A549 (cell line): ENCODE results near the gene RIPOR1.

Experiments
- CBX8 ChIP-seq: fragments of 200-600 bp; sonication (generic); IDR thresholded peaks from 2 replicates; pipeline ENCODE4 v1.6.1; 2016
- CEBPB ChIP-seq, 2 experiments: fragments of >200 bp in 1 of 2; sonication (Bioruptor Twin) in 1 of 2; formaldehyde crosslinking in 1 of 2; IDR thresholded peaks; 2 replicates each; pipeline ENCODE4 v1.6.1; 2012 to 2016
- EP300 ChIP-seq, 2 experiments: fragments of >200 bp; sonication (Bioruptor Twin); formaldehyde crosslinking; IDR thresholded peaks; 2 replicates in 1 of 2; 3 replicates in 1 of 2; pipeline ENCODE4 v1.6.1; 2016 to 2017
- GATA3 ChIP-seq: IDR thresholded peaks from 2 replicates; pipeline ENCODE4 v1.6.1; 2012; ENCODE audit warnings: borderline replicate concordance
- JUNB ChIP-seq: fragments of >200 bp; sonication (Bioruptor Twin); formaldehyde crosslinking; IDR thresholded peaks from 2 replicates; pipeline ENCODE4 v1.6.1; 2016
- MAFK ChIP-seq: fragments of 450-650 bp; IDR thresholded peaks from 2 replicates; pipeline ENCODE4 v1.6.1; 2014; ENCODE audit not compliant: partially characterized antibody
- MAZ ChIP-seq: fragments of 150-350 bp; IDR thresholded peaks from 2 replicates; pipeline ENCODE4 v1.6.1; 2014; ENCODE audit warnings: antibody characterized with exemption, low read depth, low read length, borderline replicate concordance
- NR3C1 ChIP-seq: fragments of >200 bp; sonication (Bioruptor Twin); formaldehyde crosslinking; IDR thresholded peaks from 3 replicates; pipeline ENCODE4 v1.6.1; 2017
- POLR2A ChIP-seq: IDR thresholded peaks from 2 replicates; pipeline ENCODE4 v1.6.1; 2012; ENCODE audit warnings: mild to moderate bottlenecking, low read length
- RAD21 ChIP-seq, 2 experiments: fragments of >200 bp in 1 of 2; sonication (Bioruptor Twin) in 1 of 2; formaldehyde crosslinking in 1 of 2; IDR thresholded peaks in 1 of 2; conservative IDR thresholded peaks in 1 of 2; 2 replicates in 1 of 2; 3 replicates in 1 of 2; pipeline ENCODE4 v1.6.1; 2012 to 2018; ENCODE audit warnings: inconsistent platforms in 1 of 2
- SMC3 ChIP-seq: fragments of >200 bp; sonication (Bioruptor Twin); formaldehyde crosslinking; IDR thresholded peaks from 3 replicates; pipeline ENCODE4 v1.6.1; 2018; ENCODE audit warnings: inconsistent platforms
- TF ChIP-seq, protein P1 (sequence below): fragments of >200 bp; sonication (Bioruptor Twin); formaldehyde crosslinking; IDR thresholded peaks from 3 replicates; pipeline ENCODE4 v1.5.1; 2016

DNA sequence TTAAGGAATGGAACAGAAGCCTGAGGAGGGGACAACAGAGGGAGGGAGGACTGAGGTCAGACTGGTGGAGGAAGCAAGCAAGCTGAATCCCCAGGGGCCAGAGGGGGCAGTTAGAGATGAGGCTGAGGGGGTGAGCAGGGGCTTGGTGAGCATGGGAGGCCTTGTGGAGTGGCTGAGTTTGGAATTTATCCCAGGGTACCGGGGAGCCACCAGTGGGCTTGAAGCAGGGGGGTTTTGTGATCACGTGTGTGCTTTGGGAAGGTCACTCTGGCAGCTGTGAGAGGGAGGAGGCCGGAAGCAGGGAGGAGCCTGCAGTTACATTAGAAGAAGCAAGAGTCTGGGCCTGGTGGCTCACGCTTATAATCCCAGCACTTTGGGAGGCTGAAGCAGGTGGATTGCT is 23.8 kb downstream of the RIPOR1 start:
- TF ChIP-seq NR3C1 (no peak), POLR2A (no peak), CEBPB (IDR thresholded peaks at IDR 0.05) (no peak), SMC3 (no peak), MAZ (no peak), RAD21 (conservative IDR thresholded peaks at IDR 0.05 in 1 of 2, IDR thresholded peaks at IDR 0.05 in 1 of 2) (no peak), JUNB (no peak), EP300 (IDR thresholded peaks at IDR 0.05) (no peak), GATA3 (no peak), MAFK (no peak), CBX8 (no peak)
- TF ChIP-seq, protein P1, sequence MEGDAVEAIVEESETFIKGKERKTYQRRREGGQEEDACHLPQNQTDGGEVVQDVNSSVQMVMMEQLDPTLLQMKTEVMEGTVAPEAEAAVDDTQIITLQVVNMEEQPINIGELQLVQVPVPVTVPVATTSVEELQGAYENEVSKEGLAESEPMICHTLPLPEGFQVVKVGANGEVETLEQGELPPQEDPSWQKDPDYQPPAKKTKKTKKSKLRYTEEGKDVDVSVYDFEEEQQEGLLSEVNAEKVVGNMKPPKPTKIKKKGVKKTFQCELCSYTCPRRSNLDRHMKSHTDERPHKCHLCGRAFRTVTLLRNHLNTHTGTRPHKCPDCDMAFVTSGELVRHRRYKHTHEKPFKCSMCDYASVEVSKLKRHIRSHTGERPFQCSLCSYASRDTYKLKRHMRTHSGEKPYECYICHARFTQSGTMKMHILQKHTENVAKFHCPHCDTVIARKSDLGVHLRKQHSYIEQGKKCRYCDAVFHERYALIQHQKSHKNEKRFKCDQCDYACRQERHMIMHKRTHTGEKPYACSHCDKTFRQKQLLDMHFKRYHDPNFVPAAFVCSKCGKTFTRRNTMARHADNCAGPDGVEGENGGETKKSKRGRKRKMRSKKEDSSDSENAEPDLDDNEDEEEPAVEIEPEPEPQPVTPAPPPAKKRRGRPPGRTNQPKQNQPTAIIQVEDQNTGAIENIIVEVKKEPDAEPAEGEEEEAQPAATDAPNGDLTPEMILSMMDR = no peak
